ENCODE measurements around the gene VRK1. TPM values are rescaled to one million over a fixed set of nuclear protein-coding genes. Genes with fewer than 3 reads are reported as not detected.

Gene VRK1
- total and polyA plus RNA-seq, 2 of the 4 experiments (the other 2 are of a cell fraction) = 14.2 to 19.9 TPM

GRCh38 chr14:96863986-96864330, 66.8 kb downstream of the VRK1 start:
- ChIA-PET CTCF (no interaction called here), POLR2A (ENCODE audit: unreplicated experiment) (no interaction called here)
- Histone ChIP-seq H3K23ac (ENCODE audit: low read depth, low read length) (no peak overlapping the region), H3K36me3 (ENCODE audit: control insufficient read depth, insufficient read depth, low read length) (no peaks in the 10 kb centered on the region), H2AK5ac (ENCODE audit: low read depth, low read length) (no peak overlapping the region), H4K5ac (ENCODE audit: low read depth, low read length) (no peak overlapping the region), H3K9me1 (ENCODE audit: insufficient read depth, low read length) (no peaks in the 10 kb centered on the region), H2BK15ac (ENCODE audit: low read depth, low read length) (no peak overlapping the region), H4K20me1 (ENCODE audit: insufficient read depth, low read length) (no peaks in the 10 kb centered on the region), H3K4me1 (ENCODE audit: control insufficient read depth, insufficient read depth, low read length) (no peaks in the 10 kb centered on the region), H4K91ac (ENCODE audit: insufficient read depth, low read depth, low read length) (no peak overlapping the region), H3K4ac (ENCODE audit: low read depth, low read length) (no peak overlapping the region), H2BK5ac (ENCODE audit: low read depth, low read length, poor library complexity, severe bottlenecking) (no peak overlapping the region), H3K9me3 (ENCODE audit: control insufficient read depth, insufficient read depth, low read length) (no peaks in the 10 kb centered on the region), H3K18ac (ENCODE audit: low read depth, low read length) (no peak overlapping the region), H3K27ac (ENCODE audit: insufficient read depth, low read length) (no peak overlapping the region), H4K8ac (ENCODE audit: low read depth in 2 of 2, low read length in 2 of 2) (no peak overlapping the region), H2AFZ (replicated peaks; ENCODE audit: low read length, poor library complexity) (no peak overlapping the region), H3K4me3 (ENCODE audit: insufficient read depth, low read depth, low read length) (no peak overlapping the region), H2BK120ac (ENCODE audit: low read depth, low read length) (no peak overlapping the region), H3K4me2 (ENCODE audit: low read depth, low read length) (no peak overlapping the region), H2BK20ac (ENCODE audit: low read depth, low read length) (no peak overlapping the region), H3K27me3 (ENCODE audit: control insufficient read depth, insufficient read depth, low read length) (no peaks in the 10 kb centered on the region), H3K9ac (ENCODE audit: low read depth, low read length) (no peak overlapping the region), H3K56ac (ENCODE audit: extremely low read depth, insufficient read depth, low read length) (no peak overlapping the region), H2AK9ac (replicated peaks; ENCODE audit: low read depth, low read length, poor library complexity) (no peak overlapping the region), H3K79me1 (ENCODE audit: low read depth in 1 of 2, low read length in 2 of 2) (no peaks in the 10 kb centered on the region), H3K14ac (replicated peaks; ENCODE audit: low read depth, low read length) (no peak overlapping the region)
- no TSS peak for BruUV-seq (replicated peaks)
- intact Hi-C loops (cut with micrococcal nuclease) = no loop called here
- dilution Hi-C loops (cut with HindIII; ENCODE audit: low sequenced_read_pairs, unreplicated experiment) = no loop called here
- TF ChIP-seq SMC3 (IDR thresholded peaks at IDR 0.05; ENCODE audit: low read depth, low read length) (no peak), MAFK (IDR thresholded peaks at IDR 0.05; ENCODE audit: low read depth, low read length) (peak; percentile 73)
- in situ Hi-C loops (cut with MboI; ENCODE audit: low sequenced_read_pairs) = no loop called here
- DNase-seq = no peak
- no CpG with 5 or more reads among the region's 3 CpGs for WGBS, 2 experiments (ENCODE audit: extremely low coverage in 2 of 2, insufficient read length in 1 of 2)
- ATAC-seq (ENCODE audit: low read depth) = no peak
